NCI-H2107 treated with DMSO at 0.1 percent for 48 hours (cell line): ENCODE measurements around the gene EXOC4.

ENCODE experiments used
- DNase-seq: peaks from one replicate; lab custom pipeline; 2025; ENCODE audit not compliant: unreplicated experiment; lab: John Stamatoyannopoulos, UW

The EXOC4 gene

DNA sequence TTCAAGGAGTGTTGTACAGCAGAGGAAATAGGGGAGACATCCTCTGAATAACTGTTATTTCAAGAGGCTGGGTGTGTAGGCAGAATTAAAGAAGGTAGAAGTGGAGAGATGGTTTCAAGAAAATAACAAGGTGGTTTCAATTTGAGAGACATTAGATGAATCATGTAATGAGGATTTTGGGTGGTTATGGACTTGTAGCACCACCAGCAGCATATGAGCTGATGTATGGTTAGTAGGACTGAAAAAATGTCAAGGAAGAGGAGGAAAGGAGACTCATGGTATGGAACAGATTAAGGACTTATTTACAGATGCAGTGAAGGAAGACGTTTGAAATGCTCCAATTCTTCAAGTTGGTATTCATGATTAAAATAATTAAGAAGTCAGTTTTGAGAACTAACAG is 166.2 kb downstream of the EXOC4 start:
- DNase-seq, result no peak

DNA sequence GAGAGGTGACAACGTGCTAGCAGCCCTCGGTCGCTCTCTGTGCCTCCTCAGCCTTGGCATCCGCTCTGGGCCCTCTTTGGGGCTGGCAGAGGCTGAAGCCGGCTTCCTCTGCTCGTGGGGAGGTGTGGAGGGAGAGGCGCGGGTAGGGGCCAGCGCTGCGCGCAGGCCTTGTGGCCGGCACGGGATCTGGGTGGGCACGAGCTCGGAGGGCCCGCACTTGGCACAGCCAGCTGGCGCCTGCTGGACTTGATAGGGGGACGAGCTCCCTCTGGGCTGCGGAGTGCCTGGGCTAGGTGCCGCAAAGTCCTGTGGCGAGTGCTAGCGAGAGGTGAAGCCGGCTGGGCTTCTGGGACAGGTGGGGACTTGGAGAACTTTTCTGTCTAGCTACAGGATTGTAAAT is 170.7 kb downstream of the EXOC4 start:
- DNase-seq, result no peak

DNA sequence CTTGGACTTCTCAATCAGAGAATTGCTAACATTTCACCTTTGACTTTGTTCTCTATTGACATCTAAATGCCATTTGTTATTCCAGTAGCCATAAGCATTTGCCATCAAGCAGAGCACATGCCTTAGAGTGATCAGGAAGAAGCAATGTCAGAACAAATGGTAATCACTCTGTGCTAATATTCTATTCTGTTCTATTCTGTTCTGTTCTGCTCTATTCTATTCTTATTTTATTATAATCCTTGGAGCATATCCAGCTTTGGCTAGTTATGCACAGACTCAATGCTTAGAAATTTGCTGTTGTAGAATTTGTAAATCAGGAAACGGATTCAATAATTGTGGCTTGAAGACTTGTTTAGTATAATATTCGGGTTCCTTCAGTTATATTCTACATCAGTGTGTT is 175.4 kb downstream of the EXOC4 start:
- no peak for DNase-seq

DNA sequence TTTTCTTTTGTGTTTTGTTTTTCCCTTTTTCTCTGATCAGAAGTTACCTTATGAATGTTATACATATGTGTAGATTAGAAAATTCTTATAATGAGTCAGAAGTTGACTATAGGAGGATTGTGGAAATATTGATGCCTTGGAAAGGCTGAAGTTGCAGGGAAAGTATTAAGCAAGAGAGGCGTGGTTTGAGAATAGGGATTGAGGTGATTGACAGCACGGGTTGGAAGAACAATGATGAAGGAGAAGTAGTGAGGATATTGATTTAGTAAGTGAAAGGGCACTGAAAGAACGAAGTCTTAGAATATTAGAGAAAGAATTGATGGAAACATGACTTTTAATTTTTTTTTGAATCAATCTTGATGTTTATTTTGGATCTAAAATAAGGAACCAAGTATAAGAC is 176.0 kb downstream of the EXOC4 start:
- no peak for DNase-seq

DNA sequence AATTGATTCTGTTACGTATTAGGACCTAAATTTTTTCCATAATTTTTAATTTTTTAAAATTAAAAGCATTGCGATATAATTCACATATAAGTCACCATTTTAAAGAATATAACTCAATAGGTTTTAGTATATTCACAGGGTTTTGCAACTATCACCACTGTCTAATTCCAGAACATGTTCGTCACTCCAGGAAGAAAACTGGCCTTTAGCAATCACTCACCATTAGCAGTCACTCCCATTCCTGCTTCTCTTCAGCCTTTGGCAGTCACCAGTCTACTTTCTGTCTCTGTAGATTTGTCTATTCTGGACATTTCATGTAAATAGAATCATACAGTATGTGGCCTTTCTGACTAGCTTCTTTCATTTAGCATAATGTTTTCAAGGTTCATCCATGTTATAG is 176.5 kb downstream of the EXOC4 start:
- DNase-seq, result no peak

DNA sequence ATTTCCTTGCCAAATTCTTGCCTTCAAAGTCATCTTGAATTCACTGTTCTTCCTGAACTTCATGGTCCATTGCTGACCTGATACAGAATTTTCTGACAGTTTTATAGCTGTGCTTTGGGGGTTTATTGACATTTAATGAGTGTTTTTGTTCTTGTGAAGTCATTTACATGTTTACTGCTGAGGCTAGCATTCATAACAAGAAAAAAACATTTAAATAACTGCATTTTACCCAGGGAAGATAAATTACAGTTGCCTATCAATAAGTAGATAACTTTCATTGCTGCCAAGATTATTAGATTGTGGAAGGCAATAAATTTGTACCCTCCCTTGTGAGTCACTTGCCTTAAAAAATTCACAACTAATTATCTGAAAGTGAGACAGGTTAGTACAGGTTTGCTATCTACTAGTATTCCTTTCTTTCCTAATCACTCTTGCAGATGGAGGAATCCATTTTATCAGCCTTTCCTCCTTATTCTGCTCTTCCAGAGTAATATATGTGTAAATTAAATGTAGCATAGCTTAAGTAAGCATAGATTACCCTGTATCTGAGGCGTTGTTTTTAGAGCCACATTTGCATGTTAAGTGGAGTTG is 178.4 kb downstream of the EXOC4 start:
- no peak for DNase-seq

DNA sequence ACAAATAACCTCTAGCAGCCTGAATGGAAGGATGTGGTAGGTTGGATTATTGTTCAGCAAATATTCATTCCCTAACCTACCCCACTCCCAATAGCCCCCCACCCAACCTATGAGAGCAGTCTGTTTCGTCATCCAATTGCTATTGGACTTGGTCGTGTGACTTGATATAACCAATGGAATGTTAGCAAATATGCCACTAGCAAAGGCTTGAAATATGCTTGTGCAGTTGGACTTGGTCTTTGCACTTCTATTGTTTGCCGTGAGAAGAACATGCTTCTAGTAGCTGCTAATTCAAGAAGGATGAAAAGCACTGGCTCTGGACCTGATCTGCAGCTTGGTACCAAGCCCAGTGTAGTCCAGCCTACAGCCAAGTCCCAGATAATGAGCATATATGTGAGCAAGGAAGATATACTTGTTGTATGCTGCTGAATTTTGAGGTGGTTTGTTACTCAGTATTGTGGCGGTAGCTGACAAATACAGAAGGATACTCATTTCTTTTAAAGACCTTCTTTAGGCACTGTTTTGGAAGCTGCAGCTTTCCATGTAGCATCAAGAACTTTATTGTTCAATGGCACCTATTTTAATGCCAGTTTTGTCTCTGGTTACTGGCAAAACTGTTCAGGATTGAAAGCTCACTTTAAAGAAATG is 180.4 kb downstream of the EXOC4 start:
- no peak for DNase-seq

DNA sequence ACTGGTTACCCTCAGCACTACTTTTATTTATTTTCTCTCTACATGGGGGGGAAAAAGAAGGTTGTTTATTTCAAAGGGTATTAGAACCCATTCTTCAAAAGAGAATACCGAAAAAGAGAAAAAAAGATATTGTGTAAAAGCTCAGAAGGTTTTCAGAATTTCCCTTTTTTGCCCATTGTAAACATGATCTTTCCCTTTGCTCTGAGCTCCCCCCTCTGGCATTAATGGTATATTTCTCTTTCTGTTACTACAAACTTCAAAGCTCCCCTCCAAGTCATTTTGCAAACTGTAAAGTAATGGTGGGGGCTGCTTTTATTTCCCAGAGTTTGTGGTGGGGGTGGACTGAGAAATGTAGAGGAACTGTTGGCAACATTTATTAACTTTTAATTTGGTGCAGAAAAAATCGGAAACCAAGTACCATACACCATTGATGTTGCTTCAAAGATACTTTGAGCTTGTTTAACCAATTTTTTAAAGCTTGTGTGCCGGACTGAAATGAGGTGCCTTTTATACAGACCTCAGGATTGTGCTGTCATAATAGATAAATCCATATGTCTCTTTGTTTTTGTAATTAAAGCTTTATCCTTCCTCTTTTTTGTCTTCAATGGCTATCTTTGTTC is 181.5 kb downstream of the EXOC4 start:
- DNase-seq, result peak; percentile 3

DNA sequence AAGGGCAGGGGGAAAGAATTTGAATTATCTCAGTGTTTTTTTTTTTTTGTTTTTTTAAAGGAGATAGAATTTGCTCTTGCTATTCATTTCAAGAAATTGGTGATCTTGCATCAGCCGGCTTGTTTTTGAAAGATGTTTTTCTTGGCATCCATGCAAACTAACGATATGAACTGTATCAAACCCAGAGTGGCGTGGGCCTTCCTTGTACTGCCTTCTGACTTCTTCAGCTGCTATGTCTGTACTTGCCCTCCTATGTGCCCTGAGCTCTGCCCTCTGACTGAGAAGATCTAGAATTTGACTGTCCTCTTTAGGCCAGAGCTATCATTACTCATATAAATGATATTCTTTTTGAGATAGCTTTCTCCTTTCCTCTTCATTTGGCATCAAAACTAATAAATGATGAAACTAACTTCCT is 183.1 kb downstream of the EXOC4 start:
- no peak for DNase-seq

DNA sequence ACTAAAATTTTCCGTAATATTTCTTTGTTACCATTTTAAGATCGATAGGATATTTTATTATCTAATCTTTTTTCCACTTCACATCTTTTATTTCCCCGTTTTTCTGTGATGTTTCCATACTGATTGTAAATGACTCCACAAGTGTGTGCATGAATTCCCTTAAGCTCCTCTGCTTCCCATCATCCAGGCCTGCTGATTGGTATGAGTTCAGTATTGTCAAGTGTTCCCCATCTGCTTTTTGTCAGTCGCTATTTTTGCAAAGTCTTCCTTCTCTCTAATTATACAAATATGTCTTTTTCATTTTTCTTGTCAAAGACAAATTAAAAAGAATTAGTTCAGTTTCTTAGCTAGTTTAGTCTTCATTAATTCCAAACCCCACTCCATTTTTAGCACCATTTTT is 184.7 kb downstream of the EXOC4 start:
- no peak for DNase-seq

DNA sequence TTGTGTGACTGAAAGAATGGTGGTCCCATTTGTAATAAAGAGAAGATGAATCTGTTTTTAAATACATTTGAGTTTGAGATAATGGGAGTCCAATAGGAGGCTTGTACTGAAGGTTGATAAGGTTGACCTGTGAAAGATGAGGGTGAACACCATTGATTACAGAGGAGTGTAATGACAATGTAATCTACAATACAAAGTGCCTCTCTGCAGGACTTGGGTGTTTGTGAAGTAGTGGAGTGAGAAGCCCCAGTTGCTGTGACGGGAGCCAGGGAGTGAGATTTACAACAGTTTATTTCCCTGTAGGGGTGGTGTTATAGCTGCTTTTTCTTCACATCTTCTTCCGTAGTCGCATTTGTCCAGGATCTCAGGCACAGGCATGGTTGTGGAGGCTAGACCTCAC is 189.9 kb downstream of the EXOC4 start:
- no peak for DNase-seq

DNA sequence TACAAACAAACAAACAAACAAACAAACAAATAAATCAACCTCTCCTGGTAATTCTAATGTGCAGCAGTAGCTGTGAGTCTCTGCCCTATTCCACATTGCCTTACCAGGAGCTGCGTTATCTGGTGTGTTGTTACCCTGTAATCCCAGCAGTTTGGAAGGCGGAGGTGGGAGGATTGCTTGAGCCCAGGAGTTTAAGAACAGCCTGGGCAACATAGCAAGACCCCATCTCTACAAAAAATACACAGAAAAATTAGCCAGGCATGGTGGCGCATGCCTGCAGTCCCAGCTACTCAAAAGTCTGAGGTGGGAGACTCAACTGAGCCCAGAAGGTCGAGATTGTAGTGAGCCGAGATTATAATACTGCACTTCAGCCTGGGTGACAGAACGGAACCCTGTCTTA is 192.7 kb downstream of the EXOC4 start:
- DNase-seq, result no peak

DNA sequence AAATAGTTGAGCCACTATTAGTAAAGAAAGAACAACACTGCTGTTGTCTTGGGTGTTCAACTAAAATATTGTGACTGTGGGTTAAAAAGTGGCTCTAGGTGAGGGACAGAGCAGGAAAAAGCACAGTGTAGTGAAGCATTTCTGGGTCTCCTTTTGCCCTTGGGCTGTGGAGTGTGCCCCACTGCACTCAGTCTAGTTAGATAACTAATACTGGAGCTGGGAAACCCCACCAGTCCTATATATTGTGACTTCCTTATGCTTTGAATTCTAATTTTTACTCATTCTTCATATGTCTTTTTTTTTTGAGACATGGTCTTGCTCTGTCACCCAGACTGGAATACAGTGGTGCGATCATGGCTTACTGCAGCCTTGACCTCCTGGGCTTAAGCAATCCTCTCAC is 195.1 kb downstream of the EXOC4 start:
- no peak for DNase-seq

DNA sequence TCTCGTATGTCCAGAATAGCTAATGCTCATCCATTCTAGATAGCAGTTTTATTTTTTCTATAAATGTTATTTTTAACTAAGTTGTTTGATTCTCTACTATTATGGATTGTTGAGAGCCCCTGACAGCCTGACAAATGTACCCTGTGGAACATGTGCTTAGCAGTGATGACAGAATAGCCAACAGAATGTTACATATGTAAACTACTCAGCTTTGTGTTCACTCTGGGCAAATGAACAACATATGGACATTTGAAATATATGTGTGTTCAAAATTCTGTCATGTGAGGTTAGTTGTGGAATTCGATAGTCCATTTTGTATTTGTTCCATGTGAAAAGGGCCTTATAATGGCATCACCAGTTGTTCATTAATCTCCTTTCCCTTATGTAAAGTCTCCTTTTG is 199.7 kb downstream of the EXOC4 start:
- DNase-seq, result no peak

DNA sequence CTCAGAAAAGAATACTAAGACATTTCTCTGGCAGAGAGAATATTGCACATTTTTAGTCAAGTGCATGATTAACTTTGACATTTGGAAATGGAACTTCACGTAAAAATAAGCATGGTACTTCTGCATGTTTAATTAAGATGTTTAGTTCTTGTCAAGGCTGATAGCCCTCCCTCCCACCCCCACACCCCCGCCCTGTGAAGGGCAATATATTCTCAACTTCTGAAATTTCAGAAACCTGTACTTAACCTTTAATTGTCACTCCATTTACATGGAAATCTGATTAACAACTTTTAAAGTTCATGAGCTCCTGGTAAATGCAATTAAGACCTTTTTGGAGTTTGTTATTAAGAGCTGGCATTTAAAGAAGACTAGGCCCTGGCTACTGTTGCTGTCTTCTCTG is 205.8 kb downstream of the EXOC4 start:
- no peak for DNase-seq

DNA sequence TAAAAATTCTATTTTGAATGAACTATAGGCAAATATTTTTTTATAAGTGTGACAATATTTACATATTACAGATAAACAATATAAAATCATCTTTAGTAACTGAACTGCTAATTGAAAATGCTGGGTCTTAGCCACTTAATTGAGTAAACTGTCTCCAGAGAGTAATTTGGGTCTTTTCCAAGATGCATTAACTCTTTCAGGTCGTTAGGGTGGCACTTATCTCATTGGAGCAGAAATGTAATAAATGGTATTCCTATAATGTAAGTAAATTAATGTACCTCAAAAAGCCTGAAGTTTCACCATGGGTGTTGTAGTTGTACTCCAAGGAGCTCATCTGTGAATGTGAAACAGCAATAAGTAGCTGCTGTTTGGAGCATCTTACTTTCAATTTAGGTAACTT is 208.5 kb downstream of the EXOC4 start:
- no peak for DNase-seq

DNA sequence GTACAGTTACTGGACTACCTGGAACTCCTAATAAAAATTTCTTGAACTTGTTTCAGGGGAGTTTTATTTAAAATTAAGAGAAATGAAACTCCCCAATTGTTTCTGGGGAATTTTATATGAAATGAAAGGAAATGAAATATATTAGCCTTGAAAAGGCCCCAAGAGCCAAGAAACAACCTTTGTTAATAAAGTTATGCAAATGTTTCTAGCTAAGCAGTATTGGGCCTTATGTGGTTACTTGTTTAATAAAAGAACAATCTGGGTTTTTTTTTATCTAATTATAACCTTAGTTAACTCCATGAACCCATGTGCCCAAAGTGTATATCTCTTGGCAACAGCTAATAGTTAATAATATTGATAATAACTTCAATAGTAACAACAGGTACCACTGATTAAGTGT is 222.8 kb downstream of the EXOC4 start:
- DNase-seq, result no peak

DNA sequence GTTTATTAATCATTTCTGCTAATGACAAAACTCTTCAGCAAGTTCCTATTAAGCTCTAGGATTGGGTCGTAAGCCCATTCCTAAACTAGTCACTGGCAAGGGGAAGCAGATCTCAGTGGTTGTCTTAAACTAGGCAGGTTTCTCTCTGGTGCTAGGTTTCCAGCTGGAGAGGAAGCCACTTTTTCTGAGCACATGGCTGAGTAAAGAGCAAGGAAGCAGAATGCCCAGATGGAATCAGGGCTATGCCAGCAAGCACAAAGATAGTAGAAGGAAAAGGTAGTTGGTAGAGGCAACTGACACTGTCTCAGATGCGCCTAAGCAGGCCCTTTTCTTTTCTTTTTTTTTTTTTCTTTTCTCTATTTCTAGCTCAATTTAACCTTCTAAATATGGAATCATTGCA is 224.9 kb downstream of the EXOC4 start:
- DNase-seq, result peak; percentile 24

DNA sequence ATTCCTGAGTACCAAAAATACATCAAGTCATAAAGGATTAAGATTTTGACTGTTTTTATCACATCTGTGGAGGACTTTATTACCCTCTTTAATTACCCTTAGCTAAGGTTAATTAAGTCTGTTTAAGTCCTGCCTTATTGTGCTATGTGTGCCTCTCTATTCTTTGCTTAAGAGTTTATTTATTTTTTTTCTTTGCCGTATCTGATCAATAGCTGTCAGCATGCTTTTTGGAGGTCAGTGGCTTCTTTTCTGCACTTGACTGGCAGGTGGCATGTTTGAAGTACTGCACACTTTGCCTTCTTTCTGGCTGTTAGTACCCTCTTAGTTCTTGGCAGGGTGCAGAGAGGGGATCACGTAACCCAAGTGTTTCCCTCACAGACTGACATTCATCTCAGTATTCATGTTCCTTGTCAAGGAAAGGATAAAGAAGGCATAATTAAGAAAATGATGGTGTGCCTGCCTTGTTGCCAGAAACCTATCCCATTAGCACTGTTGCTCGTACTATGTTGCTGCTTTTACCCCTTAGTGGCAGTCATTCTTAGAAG is 225.8 kb downstream of the EXOC4 start:
- DNase-seq, result peak; percentile 96

DNA sequence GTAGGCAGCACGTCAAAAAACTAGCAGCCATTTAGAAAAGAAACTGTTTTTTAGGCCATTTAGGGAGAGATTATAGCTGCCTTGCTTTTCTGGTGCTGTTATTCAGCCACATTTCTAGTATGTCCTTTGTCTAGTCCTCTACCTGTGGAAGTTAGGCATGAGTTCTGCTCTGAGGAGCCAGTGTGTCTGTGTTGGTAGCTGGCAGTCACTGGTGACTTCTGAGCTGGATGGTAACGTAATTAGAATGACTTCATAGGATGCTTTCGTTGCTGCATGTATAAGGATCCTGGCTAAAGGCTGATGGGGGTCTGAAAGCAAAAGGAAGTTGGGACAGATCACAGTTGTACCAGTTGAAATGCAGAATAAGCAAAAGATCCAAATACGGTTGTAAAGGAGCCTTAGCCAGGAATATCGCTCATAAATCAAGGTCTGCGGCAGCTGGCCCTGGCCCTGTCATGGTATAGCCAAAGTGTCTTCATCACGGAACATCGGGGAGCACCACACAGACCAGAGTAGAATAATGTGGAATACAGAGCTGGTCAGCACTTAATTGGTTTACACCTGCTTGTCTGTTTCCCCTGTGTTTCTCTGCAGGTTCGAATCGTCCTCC is 226.7 kb downstream of the EXOC4 start:
- no peak for DNase-seq

DNA sequence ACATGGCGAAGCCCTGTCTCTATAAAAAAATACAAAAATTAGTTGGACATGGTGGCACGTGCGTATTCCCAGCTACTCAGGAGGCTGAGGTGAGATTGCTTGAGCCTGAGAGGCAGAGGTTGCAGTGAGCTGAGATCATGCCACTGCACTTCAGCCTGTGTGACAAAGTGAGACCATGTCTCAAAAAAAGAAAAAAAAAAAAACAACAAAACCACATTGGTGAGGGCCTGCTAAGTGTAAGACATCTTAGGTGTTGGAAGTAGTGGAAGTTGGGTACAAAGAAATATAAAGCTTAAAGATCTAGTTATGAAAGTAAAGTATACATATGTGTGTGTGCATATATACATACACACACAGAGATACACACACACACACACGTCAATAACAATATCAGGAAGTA is 228.0 kb downstream of the EXOC4 start:
- DNase-seq, result no peak

DNA sequence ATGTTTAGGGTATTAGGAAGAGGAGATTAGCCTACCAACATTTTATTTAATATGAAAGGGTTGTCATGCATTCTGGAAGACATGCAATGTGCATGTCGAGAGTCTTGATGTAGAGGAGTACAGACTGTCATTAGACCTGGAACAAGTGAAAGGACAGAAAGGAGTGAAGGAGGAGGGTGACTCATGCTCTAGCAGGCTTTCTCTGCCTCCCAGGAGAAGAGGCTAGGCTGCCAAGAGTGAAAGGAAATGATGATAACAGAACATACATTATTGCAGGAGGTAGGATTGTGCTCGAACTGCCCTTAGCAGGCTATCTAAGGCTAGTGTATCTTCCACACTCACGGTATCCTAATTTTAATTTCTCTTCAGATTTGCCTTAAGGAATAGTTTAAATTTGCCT is 228.8 kb downstream of the EXOC4 start:
- no peak for DNase-seq
